Activated CD4-positive, alpha-beta T cell treated with anti-CD3 and anti-CD28 coated beads for 36 hours (primary cell): ENCODE results near the gene TMEM266. TPM values are rescaled to one million over a fixed set of nuclear protein-coding genes. Genes with fewer than 3 reads are reported as not detected.
"Not testable (repeated sequence)": the region's sequence is repeated elsewhere in the genome, so short reads cannot be mapped to it uniquely, and the experiment has no call there.

Source experiments
- ATAC-seq: fragments of 200-7000 bp; cut with Tn5 transposase; one replicate; pipeline ENCODE4 v1.10.0; 2021; ENCODE audit warnings: mild to moderate bottlenecking, moderate library complexity
- CTCF ChIA-PET: fragments of 350-600 bp; sonication (Branson Sonifier 250); formaldehyde crosslinking; loops from one replicate; lab custom pipeline; 2021; ENCODE audit warnings: antibody characterized with exemption; lab: Charles Lee
- POLR2A ChIA-PET: fragments of 350-600 bp; sonication (Branson Sonifier 250); formaldehyde crosslinking; loops from one replicate; lab custom pipeline; 2021; ENCODE audit warnings: antibody characterized with exemption, inconsistent platforms; lab: Charles Lee
- DNase-seq: peaks from one replicate; pipeline ENCODE4 v3.0.0-alpha.2; 2020
- H3K27ac Mint-ChIP-seq: one replicate; pipeline ENCODE4 v1.8.0; 2021; ENCODE audit warnings: mixed read lengths
- H3K27me3 Mint-ChIP-seq: one replicate; pipeline ENCODE4 v1.8.0; 2021; ENCODE audit warnings: mixed read lengths
- H3K36me3 Mint-ChIP-seq: one replicate; pipeline ENCODE4 v1.8.0; 2021; ENCODE audit warnings: low read depth, mixed read lengths
- H3K4me1 Mint-ChIP-seq: one replicate; pipeline ENCODE4 v1.8.0; 2021; ENCODE audit warnings: mixed read lengths
- H3K4me3 Mint-ChIP-seq: one replicate; pipeline ENCODE4 v1.8.0; 2021; ENCODE audit warnings: mild to moderate bottlenecking, moderate library complexity, mixed read lengths
- H3K9me3 Mint-ChIP-seq: one replicate; pipeline ENCODE4 v1.8.0; 2021; ENCODE audit warnings: low read depth, mixed read lengths
- intact Hi-C, 2 experiments: fragments of 100-400 bp; cut with DNase I in 1 of 2; cut with micrococcal nuclease in 1 of 2; formaldehyde crosslinking; loops; one replicate each; pipeline versions ENCODE4 v1.14.2 to v1.15.1; 2022 to 2024; cut with DNase I, micrococcal nuclease
- total RNA-seq, 2 experiments: library from RNA; stranded (reverse); gene quantifications; one replicate each; pipeline ENCODE4 v1.2.3, GENCODE V29; 2021

Gene TMEM266
- total RNA-seq, 2 experiments from 2014 or later, result not detected

DNA sequence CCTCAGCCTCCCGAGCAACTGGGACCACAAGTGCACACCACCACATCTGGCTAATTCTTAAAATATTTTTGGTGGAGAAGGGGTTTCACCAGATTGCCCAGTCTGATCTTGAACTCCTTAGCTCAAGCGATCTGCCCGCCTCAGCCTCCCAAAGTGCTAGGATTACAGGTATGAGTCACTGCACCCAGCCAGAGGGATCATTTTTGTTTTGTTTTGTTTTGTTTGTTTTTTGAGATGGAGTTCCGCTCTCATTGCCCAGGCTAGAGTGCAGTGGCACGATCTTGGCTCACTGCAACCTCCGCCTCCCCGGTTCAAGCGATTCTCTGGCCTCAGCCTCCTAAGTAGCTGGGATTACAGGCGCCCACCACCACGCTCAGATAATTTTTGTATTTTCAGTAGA, 5.6 kb upstream of the TMEM266 start:
- POLR2A ChIA-PET, result interaction anchor here (0.6 kb wide), 1 partner anchor 240 kb away, joined by 3 read pairs; no protein-coding TSS in a partner anchor
- intact Hi-C loops, H3K27ac Mint-ChIP-seq, H3K9me3 Mint-ChIP-seq, CTCF ChIA-PET, DNase-seq, ATAC-seq, H3K4me3 Mint-ChIP-seq, H3K36me3 Mint-ChIP-seq: not testable (repeated sequence)
- H3K27me3 Mint-ChIP-seq, result peaks cover 21% of the 10 kb centered on the region
- peaks cover 23% of the 10 kb centered on the region for H3K4me1 Mint-ChIP-seq

DNA sequence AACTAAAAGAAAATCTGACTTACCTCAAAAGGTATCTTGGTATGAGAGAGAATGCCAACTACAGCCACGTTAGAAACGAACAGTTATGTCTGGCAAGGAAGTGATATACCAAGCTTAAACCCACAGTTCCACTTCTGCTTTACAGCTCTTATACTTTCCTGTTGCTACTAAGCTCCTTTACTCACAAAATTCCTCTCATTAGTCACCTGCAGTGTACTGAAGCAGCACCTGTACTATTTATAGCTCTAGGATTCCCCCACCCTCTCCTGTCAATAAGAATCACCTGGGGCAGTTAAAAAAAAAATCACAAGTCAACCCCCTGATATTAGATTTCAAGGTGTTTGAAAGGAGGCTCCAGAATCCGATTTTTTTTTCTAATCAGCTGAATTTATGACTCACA, 2.9 kb upstream of the TMEM266 start:
- Mint-ChIP-seq H3K27me3 (peaks cover 31% of the 10 kb centered on the region), H3K9me3 (no peaks in the 10 kb centered on the region), H3K4me1 (peaks cover 23% of the 10 kb centered on the region), H3K36me3 (no peaks in the 10 kb centered on the region), H3K27ac (no peak overlapping the region), H3K4me3 (no peak overlapping the region)
- intact Hi-C loops, result loop anchor here (1.0 to 5.0 kb wide), 5 partner anchors 82 to 330 kb away; no protein-coding TSS in a partner anchor
- DNase-seq (no peak), ATAC-seq (peak; percentile 36)
- ChIA-PET CTCF (interaction anchor here (0.5 to 11.1 kb wide), 17 partner anchors 9 to 196 kb away, joined by 3 to 168 read pairs (median 4); no protein-coding TSS in a partner anchor), POLR2A (no interaction called here)

DNA sequence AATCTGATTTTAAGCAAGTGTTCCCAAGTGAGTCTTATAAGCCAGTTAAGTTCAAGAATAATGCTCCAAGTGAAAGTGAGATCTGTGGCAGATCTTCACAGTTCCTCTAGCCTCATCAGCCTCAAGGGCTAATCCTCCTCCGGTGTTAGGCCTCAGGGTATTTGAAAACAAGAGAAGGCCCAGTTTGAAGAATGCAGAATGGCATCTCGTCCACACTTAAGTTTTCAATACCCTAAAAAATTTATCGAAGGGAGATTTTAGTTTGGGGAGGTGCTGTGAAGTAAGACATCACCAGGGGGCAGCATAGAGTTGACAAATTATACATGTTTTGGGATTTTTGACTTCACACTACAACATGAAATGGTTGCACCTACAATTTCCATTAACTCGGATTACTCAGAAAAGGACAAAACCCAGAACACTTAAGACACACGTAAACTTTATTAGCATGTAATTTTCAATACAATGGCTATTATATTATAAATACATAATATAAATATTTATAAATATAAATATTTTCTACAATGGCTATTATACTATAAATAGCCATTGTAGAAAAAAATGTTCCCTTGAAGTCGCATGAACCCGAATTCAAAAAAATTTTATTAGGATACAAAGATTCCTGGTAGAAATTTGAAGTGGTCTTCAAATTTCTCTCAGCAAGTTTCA, 2.3 kb upstream of the TMEM266 start:
- Mint-ChIP-seq H3K36me3 (no peaks in the 10 kb centered on the region), H3K27me3 (peaks cover 34% of the 10 kb centered on the region), H3K4me3 (no peak overlapping the region), H3K4me1 (peaks cover 23% of the 10 kb centered on the region), H3K27ac (no peak overlapping the region), H3K9me3 (no peaks in the 10 kb centered on the region)
- POLR2A ChIA-PET, result no interaction called here
- intact Hi-C loops, result loop anchor here (1.0 to 5.0 kb wide), 5 partner anchors 82 to 330 kb away; no protein-coding TSS in a partner anchor
- DNase-seq (peak; percentile 62), ATAC-seq (peak; percentile 55)
- CTCF ChIA-PET, result interaction anchor here (0.7 to 11.1 kb wide), 27 partner anchors 8 to 1153 kb away, joined by 3 to 168 read pairs (median 4); no protein-coding TSS in a partner anchor

DNA sequence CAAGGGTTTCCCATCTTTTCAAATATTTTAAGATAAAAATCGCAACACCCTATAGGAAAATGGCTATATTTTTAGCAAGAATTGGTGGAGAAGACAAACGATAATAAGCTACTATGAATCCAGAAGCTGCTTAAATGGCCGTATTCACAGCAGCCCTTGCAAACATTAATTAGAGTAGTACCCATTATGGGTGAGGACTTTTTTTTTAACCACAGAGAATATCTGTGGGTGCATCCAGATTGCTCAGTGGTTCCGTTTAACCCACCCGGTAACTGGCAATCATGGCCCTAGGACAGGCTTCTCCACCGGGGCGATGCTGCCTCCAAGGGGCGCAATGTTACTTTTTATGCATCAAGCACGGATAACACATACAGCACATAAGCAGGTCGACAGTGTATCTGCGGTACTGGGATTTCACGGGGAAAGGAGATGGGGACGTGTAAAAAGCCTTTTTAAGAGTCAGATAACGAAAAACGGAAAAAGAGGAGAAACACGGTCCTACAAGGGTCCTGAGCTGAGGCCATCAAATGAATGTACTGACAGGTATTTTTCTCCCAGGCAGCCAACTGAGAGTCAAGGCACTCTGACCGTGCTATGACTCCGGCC, 968 bp upstream of the TMEM266 start:
- ChIA-PET CTCF (interaction anchor here (0.6 to 11.1 kb wide), 16 partner anchors 11 to 939 kb away, joined by 3 to 168 read pairs (median 4); no protein-coding TSS in a partner anchor), POLR2A (no interaction called here)
- intact Hi-C loops, result loop anchor here (5.0 kb wide), 3 partner anchors 93 to 332 kb away; no protein-coding TSS in a partner anchor
- peaks cover 23% of the 10 kb centered on the region for H3K4me1 Mint-ChIP-seq
- no peak overlapping the region for H3K27ac Mint-ChIP-seq
- ATAC-seq (peak; percentile 48), DNase-seq (peak; percentile 61)
- peaks cover 43% of the 10 kb centered on the region for H3K27me3 Mint-ChIP-seq
- H3K9me3 Mint-ChIP-seq, result no peaks in the 10 kb centered on the region
- H3K36me3 Mint-ChIP-seq, result no peaks in the 10 kb centered on the region
- peak overlapping the region; percentile 59 for H3K4me3 Mint-ChIP-seq

DNA sequence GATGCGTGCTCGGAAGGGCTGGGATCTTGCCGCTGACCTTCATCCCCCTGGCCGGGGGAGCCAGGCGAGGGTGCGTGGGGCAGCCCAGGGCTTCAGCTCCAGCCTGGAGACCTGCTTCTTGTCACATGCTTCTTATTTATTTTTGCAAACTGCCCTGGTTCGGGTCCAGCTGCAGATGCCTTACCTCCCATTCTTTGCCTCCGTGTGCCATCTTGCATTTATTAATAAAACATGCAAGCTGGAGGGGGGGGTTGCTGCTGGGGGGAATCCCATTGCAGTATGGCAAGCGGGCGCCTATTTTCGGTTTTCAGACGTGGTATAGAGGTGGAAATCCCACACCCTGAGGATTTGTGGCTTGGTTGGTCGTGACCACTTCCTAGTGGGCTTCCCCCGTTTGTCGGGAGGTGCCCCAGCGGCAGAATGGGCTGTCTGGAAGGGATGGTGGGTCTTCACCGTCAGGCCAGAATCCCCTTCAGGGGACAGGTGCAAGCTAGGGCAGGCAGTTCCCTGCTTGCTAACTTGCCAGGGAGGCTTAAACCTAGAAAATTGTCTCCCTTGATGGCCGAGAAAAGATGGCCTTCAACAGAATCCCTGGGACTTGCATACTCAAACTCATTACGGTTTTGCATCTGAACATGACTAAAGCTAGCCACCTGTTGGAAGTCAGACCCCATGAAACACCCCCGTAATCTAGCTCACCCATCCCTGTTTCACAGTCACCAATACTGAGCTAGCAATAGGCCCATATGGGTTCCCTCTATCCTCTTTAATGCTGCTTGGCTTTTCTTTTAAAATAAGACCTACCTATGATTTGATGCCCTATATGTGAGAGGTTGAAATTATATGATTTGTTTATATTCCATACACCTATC, 569 bp downstream of the TMEM266 start:
- peaks cover 52% of the 10 kb centered on the region for H3K27me3 Mint-ChIP-seq
- intact Hi-C loops, result no loop called here
- H3K27ac Mint-ChIP-seq, result no peak overlapping the region
- no peaks in the 10 kb centered on the region for H3K36me3 Mint-ChIP-seq
- ChIA-PET CTCF (interaction anchor here (0.6 to 11.1 kb wide), 9 partner anchors 80 to 1408 kb away, joined by 3 to 168 read pairs (median 3); no protein-coding TSS in a partner anchor), POLR2A (interaction anchor here (0.6 to 0.7 kb wide), 2 partner anchors 12 to 224 kb away, joined by 3 to 5 read pairs; no protein-coding TSS in a partner anchor)
- DNase-seq (peak; percentile 57), ATAC-seq (peak; percentile 21)
- no peaks in the 10 kb centered on the region for H3K9me3 Mint-ChIP-seq
- peaks cover 28% of the 10 kb centered on the region for H3K4me1 Mint-ChIP-seq
- peak overlapping the region; percentile 34 for H3K4me3 Mint-ChIP-seq

DNA sequence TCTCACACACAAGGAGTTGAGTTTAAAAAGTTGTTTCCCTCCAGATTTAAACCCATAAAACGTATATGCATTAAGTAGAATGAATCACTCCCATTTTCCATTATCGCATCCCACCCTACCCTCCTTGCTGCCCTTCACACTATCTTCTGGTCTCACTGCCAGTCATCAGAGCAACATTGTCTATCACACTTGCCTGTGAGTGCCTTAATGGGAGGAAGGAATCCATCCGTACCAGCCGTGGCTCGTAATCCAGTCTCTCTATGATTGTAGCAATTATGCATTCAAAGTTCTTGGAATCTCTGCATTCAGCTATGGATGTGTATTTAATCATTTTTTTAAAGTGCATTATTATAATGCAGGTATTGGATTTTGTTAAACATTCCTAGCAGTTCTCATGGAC, 1.9 kb downstream of the TMEM266 start:
- Mint-ChIP-seq H3K27me3 (peaks cover 56% of the 10 kb centered on the region), H3K4me1 (peaks cover 30% of the 10 kb centered on the region), H3K36me3 (no peaks in the 10 kb centered on the region), H3K4me3 (no peak overlapping the region), H3K27ac (no peak overlapping the region), H3K9me3 (no peaks in the 10 kb centered on the region)
- ChIA-PET CTCF (interaction anchor here (1.0 to 11.1 kb wide), 5 partner anchors 73 to 124 kb away, joined by 3 to 168 read pairs (median 3); no protein-coding TSS in a partner anchor), POLR2A (no interaction called here)
- intact Hi-C loops, result no loop called here
- DNase-seq (no peak), ATAC-seq (no peak)

DNA sequence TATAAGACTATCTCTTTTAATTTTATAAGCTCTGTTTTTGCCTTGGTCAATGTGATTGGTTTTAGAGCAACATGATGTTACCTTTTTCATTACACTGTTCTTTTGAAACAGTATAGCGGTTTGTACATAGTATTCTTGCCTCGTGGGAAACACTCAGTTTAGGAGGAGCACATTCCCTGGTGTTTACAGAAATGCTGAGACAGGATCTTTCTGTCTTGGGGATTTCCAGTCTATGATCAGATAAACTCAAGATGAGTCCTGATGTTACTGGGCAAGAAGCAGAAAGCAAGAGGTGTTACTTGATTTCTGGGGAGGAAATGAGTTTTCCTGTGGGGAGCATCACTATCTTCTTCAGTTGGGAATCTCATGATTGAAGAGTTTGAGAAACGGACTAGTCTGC, 2.5 kb downstream of the TMEM266 start:
- Mint-ChIP-seq H3K27ac (no peak overlapping the region), H3K27me3 (peaks cover 55% of the 10 kb centered on the region), H3K36me3 (no peaks in the 10 kb centered on the region), H3K9me3 (no peaks in the 10 kb centered on the region), H3K4me3 (no peak overlapping the region), H3K4me1 (peaks cover 24% of the 10 kb centered on the region)
- CTCF ChIA-PET, result interaction anchor here (1.0 to 11.1 kb wide), 4 partner anchors 73 to 87 kb away, joined by 3 to 168 read pairs (median 12); no protein-coding TSS in a partner anchor
- DNase-seq (no peak), ATAC-seq (no peak)
- intact Hi-C loops, result no loop called here
- POLR2A ChIA-PET, result no interaction called here

DNA sequence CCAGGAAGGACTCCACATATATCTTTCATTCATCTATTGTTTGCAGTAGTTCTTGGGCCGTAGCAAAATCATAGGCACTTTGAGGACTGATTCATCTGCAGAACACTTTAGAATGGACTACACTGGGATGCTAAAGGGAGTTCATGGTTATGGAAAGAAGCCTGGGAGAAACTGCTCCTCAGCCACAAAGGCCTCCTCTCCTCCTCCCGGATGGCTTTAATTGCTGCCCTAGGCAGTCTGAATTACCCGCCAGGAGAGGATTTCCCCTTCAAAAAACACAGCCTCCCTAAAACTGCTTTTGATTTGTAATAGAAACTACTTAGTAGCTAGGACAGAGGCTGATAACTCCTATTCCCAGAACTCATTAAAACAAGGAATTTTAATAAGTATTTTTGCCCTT, 4.6 kb downstream of the TMEM266 start:
- no peak for ATAC-seq
- H3K9me3 Mint-ChIP-seq, result no peaks in the 10 kb centered on the region
- peaks cover 9% of the 10 kb centered on the region for H3K4me1 Mint-ChIP-seq
- no peak overlapping the region for H3K27ac Mint-ChIP-seq
- no peak overlapping the region for H3K4me3 Mint-ChIP-seq
- DNase-seq, result no peak
- intact Hi-C loops, result no loop called here
- CTCF ChIA-PET, result interaction anchor here (0.5 to 11.1 kb wide), 3 partner anchors 76 to 1055 kb away, joined by 3 to 168 read pairs (median 6); no protein-coding TSS in a partner anchor
- POLR2A ChIA-PET, result no interaction called here
- no peaks in the 10 kb centered on the region for H3K36me3 Mint-ChIP-seq
- H3K27me3 Mint-ChIP-seq, result peaks cover 45% of the 10 kb centered on the region

DNA sequence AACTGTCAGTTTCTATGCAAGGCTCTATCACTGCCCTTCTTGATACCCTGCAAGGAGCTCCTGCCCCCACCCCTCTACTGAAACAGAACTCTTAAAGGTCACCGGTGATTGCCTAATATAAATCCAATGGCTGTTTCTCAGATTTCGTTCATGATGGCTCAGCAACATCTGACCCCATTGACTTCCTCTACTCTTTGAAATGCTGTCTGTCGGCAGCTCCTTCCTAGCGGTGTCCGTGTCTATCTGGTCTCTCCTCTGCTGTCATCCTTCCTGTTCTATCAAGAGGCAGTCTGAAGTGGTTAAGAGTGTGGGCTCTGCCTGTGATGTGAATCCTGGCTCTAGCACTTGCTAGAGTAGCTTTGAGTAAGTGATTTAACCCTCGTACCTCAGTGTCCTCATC, 5.5 kb downstream of the TMEM266 start:
- ATAC-seq, result peak; percentile 78
- Mint-ChIP-seq H3K4me3 (no peak overlapping the region), H3K36me3 (no peaks in the 10 kb centered on the region), H3K27me3 (peaks cover 45% of the 10 kb centered on the region), H3K9me3 (no peaks in the 10 kb centered on the region), H3K27ac (no peak overlapping the region), H3K4me1 (peaks cover 9% of the 10 kb centered on the region)
- CTCF ChIA-PET, result interaction anchor here (1.0 to 11.1 kb wide), 3 partner anchors 8 to 91 kb away, joined by 4 to 168 read pairs (median 10); no protein-coding TSS in a partner anchor
- intact Hi-C loops, result no loop called here
- POLR2A ChIA-PET, result no interaction called here
- DNase-seq, result peak; percentile 29

DNA sequence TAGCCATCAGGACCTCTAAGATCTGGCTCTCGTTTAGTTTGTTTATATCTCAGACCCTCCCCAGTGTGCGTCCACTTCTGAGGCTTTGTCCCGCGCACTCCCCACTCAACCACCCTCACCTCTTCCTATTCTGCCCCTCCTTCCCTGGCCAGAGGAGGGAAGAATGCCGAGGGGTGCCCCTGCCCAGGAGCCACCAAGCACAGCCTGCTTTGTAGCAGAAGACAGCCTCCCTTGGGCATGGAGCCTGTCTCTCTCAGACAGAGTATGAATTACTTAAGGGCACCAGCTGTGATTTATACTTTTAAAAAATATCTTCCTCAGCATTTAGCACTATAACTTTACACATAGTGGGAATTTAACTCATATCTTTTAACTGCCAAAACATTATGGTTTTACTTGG, 6.0 kb downstream of the TMEM266 start:
- intact Hi-C loops, result no loop called here
- ChIA-PET POLR2A (interaction anchor here (0.7 kb wide), 1 partner anchor 968 kb away, joined by 5 read pairs; no protein-coding TSS in a partner anchor), CTCF (interaction anchor here (0.6 to 11.1 kb wide), 6 partner anchors 8 to 1036 kb away, joined by 3 to 168 read pairs (median 4); no protein-coding TSS in a partner anchor)
- H3K4me1 Mint-ChIP-seq, result peaks cover 9% of the 10 kb centered on the region
- H3K4me3 Mint-ChIP-seq, result no peak overlapping the region
- H3K27me3 Mint-ChIP-seq, result peaks cover 42% of the 10 kb centered on the region
- no peak overlapping the region for H3K27ac Mint-ChIP-seq
- no peaks in the 10 kb centered on the region for H3K36me3 Mint-ChIP-seq
- no peak for DNase-seq
- no peaks in the 10 kb centered on the region for H3K9me3 Mint-ChIP-seq
- ATAC-seq, result no peak
